ENCODE data around the gene GALNT18.

The GALNT18 gene

DNA sequence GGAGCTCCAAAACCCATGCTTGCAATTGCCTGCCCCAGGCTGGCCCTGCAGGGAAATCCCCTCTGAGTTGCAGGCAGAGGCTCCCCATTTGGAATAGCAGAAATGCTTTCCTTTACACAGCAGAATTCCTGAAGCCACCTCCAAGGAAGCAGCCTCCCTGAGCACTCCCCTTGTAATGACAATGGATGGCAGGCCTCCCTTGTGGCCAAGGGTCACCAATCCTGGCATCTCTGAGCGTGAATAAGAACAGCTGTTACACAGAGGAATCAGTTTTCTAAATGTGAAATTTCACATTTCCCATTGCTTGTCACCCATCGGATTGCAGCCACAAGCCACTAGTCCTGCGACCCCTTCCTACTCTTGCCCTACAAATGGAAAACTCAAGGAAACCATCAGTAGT lies 107.6 kb downstream of the GALNT18 start:
- WGBS, 2 experiments (ENCODE audit: insufficient coverage in 2 of 2) = 91 to 100% methylated on average over 2 to 3 of the region's 3 CpGs
- H3K4me3 ChIP-seq (ENCODE audit: extremely low read depth, insufficient read depth, low read length, poor library complexity, severe bottlenecking) = no peak overlapping the region
- H3K27ac ChIP-seq (ENCODE audit: low read depth, low read length, severe bottlenecking) = no peak overlapping the region
- H3K9me3 ChIP-seq (ENCODE audit: control insufficient read depth, low read length) = no peaks in the 10 kb centered on the region
- H3K36me3 ChIP-seq (ENCODE audit: control insufficient read depth, insufficient read depth, low read length) = no peaks in the 10 kb centered on the region
- no peaks in the 10 kb centered on the region for H3K4me1 ChIP-seq (ENCODE audit: control insufficient read depth, insufficient read depth, low read length, poor library complexity, severe bottlenecking)

GRCh38 chr11:11513422-11513821 lies 108.4 kb downstream of the GALNT18 start:
- WGBS, 2 experiments (ENCODE audit: insufficient coverage in 2 of 2) = 100% methylated on average over 1 of the region's 3 CpGs; no CpG with 5 or more reads in 1 of the 2 experiments
- Histone ChIP-seq H3K36me3 (ENCODE audit: control insufficient read depth, insufficient read depth, low read length) (no peaks in the 10 kb centered on the region), H3K4me1 (ENCODE audit: control insufficient read depth, insufficient read depth, low read length, poor library complexity, severe bottlenecking) (no peaks in the 10 kb centered on the region), H3K27ac (ENCODE audit: low read depth, low read length, severe bottlenecking) (no peak overlapping the region), H3K4me3 (ENCODE audit: extremely low read depth, insufficient read depth, low read length, poor library complexity, severe bottlenecking) (no peak overlapping the region), H3K9me3 (ENCODE audit: control insufficient read depth, low read length) (no peaks in the 10 kb centered on the region)

GRCh38 chr11:11512929-11513328 lies 108.9 kb downstream of the GALNT18 start:
- Histone ChIP-seq H3K9me3 (ENCODE audit: control insufficient read depth, low read length) (no peaks in the 10 kb centered on the region), H3K36me3 (ENCODE audit: control insufficient read depth, insufficient read depth, low read length) (no peaks in the 10 kb centered on the region), H3K4me3 (ENCODE audit: extremely low read depth, insufficient read depth, low read length, poor library complexity, severe bottlenecking) (no peak overlapping the region), H3K4me1 (ENCODE audit: control insufficient read depth, insufficient read depth, low read length, poor library complexity, severe bottlenecking) (no peaks in the 10 kb centered on the region), H3K27ac (ENCODE audit: low read depth, low read length, severe bottlenecking) (no peak overlapping the region)
- WGBS, 2 experiments (ENCODE audit: insufficient coverage in 2 of 2) = 100% methylated on average over 1 to 2 of the region's 4 CpGs

- Histone ChIP-seq H3K9me3 (ENCODE audit: control insufficient read depth, low read length) (no peaks in the 10 kb centered on the region), H3K27ac (ENCODE audit: low read depth, low read length, severe bottlenecking) (no peak overlapping the region), H3K4me1 (ENCODE audit: control insufficient read depth, insufficient read depth, low read length, poor library complexity, severe bottlenecking) (no peaks in the 10 kb centered on the region), H3K4me3 (ENCODE audit: extremely low read depth, insufficient read depth, low read length, poor library complexity, severe bottlenecking) (no peak overlapping the region), H3K36me3 (ENCODE audit: control insufficient read depth, insufficient read depth, low read length) (no peaks in the 10 kb centered on the region)
- 80 to 86% methylated on average over 1 to 4 of the region's 6 CpGs for WGBS, 2 experiments (ENCODE audit: insufficient coverage in 2 of 2)
Observed at GRCh38 chr11:11512502-11512901, 109.3 kb downstream of the GALNT18 start.

GRCh38 chr11:11512090-11512489 lies 109.7 kb downstream of the GALNT18 start:
- no peak overlapping the region for H3K4me3 ChIP-seq (ENCODE audit: extremely low read depth, insufficient read depth, low read length, poor library complexity, severe bottlenecking)

DNA sequence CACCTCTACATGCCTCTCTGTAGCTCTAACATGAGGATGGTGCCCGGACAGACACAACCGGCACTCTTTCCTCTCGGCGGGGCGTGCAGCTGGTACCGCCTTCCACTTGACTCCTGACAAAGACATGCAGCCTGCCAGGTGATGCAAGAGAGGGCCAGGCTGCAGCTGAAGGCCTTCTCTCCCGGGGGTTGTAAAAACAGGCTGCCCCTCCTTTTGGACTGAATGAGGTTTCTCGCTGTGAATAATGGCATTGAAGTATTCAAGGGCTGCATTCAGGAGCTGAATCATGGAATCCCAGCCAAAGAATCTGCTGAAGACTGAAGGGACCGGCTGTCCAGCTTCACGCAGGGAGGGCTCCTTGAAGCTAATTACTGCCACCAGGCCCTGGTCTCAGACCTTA lies 110.9 kb downstream of the GALNT18 start:
- Histone ChIP-seq H3K9me3 (ENCODE audit: control insufficient read depth, low read length) (no peaks in the 10 kb centered on the region), H3K4me3 (ENCODE audit: extremely low read depth, insufficient read depth, low read length, poor library complexity, severe bottlenecking) (no peak overlapping the region), H3K27ac (ENCODE audit: low read depth, low read length, severe bottlenecking) (no peak overlapping the region), H3K36me3 (ENCODE audit: control insufficient read depth, insufficient read depth, low read length) (no peaks in the 10 kb centered on the region), H3K4me1 (ENCODE audit: control insufficient read depth, insufficient read depth, low read length, poor library complexity, severe bottlenecking) (no peaks in the 10 kb centered on the region)
- WGBS, 2 experiments (ENCODE audit: insufficient coverage in 2 of 2) = 71 to 96% methylated on average over 7 to 9 of the region's 10 CpGs

More at GRCh38 chr11:11512090-11512489, 109.7 kb downstream of the GALNT18 start:
- Histone ChIP-seq H3K4me1 (ENCODE audit: control insufficient read depth, insufficient read depth, low read length, poor library complexity, severe bottlenecking) (no peaks in the 10 kb centered on the region), H3K9me3 (ENCODE audit: control insufficient read depth, low read length) (no peaks in the 10 kb centered on the region), H3K36me3 (ENCODE audit: control insufficient read depth, insufficient read depth, low read length) (no peaks in the 10 kb centered on the region), H3K27ac (ENCODE audit: low read depth, low read length, severe bottlenecking) (no peak overlapping the region)
- 97 to 100% methylated on average over 4 to 5 of the region's 6 CpGs for WGBS, 2 experiments (ENCODE audit: insufficient coverage in 2 of 2)

GRCh38 chr11:11505692-11506091 lies 116.1 kb downstream of the GALNT18 start:
- Histone ChIP-seq H3K36me3 (ENCODE audit: control insufficient read depth, insufficient read depth, low read length) (no peaks in the 10 kb centered on the region), H3K4me3 (ENCODE audit: extremely low read depth, insufficient read depth, low read length, poor library complexity, severe bottlenecking) (no peak overlapping the region), H3K9me3 (ENCODE audit: control insufficient read depth, low read length) (no peaks in the 10 kb centered on the region), H3K27ac (ENCODE audit: low read depth, low read length, severe bottlenecking) (no peak overlapping the region), H3K4me1 (ENCODE audit: control insufficient read depth, insufficient read depth, low read length, poor library complexity, severe bottlenecking) (no peaks in the 10 kb centered on the region)
- 94 to 100% methylated on average over 2 to 3 of the region's 3 CpGs for WGBS, 2 experiments (ENCODE audit: insufficient coverage in 2 of 2)

GRCh38 chr11:11505190-11505589 lies 116.6 kb downstream of the GALNT18 start:
- no peaks in the 10 kb centered on the region for H3K36me3 ChIP-seq (ENCODE audit: control insufficient read depth, insufficient read depth, low read length)
- H3K9me3 ChIP-seq (ENCODE audit: control insufficient read depth, low read length) = no peaks in the 10 kb centered on the region
- no peak overlapping the region for H3K4me3 ChIP-seq (ENCODE audit: extremely low read depth, insufficient read depth, low read length, poor library complexity, severe bottlenecking)
- no peaks in the 10 kb centered on the region for H3K4me1 ChIP-seq (ENCODE audit: control insufficient read depth, insufficient read depth, low read length, poor library complexity, severe bottlenecking)
- no peak overlapping the region for H3K27ac ChIP-seq (ENCODE audit: low read depth, low read length, severe bottlenecking)

DNA sequence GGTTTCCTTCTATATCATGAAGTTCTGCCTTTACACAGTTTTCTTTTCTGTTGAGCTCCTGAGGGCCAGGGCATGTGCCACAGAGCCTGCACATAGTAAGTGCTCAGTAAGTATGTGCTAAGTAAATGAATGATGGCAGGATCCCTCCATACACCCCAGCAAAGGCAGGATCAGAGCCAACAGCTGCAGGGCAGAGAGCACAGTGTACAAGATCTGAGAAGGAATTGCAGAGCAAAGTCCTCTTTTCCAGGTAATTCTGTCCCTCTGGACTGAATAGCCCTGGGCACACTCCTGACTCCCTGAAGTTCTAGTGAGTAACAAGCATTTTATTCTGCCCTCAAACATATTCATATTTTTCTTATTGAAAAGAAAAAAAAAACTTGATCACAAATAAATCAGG lies 117.7 kb downstream of the GALNT18 start:
- Histone ChIP-seq H3K4me3 (ENCODE audit: extremely low read depth, insufficient read depth, low read length, poor library complexity, severe bottlenecking) (no peak overlapping the region), H3K9me3 (ENCODE audit: control insufficient read depth, low read length) (no peaks in the 10 kb centered on the region), H3K27ac (ENCODE audit: low read depth, low read length, severe bottlenecking) (no peak overlapping the region), H3K4me1 (ENCODE audit: control insufficient read depth, insufficient read depth, low read length, poor library complexity, severe bottlenecking) (no peaks in the 10 kb centered on the region), H3K36me3 (ENCODE audit: control insufficient read depth, insufficient read depth, low read length) (no peaks in the 10 kb centered on the region)

GRCh38 chr11:11502263-11502861 lies 119.4 kb downstream of the GALNT18 start:
- H3K27ac ChIP-seq (ENCODE audit: low read depth, low read length, severe bottlenecking) = no peak overlapping the region
- WGBS, 2 experiments (ENCODE audit: insufficient coverage in 2 of 2) = 77 to 82% methylated on average over 8 of the region's 9 CpGs
- H3K4me3 ChIP-seq (ENCODE audit: extremely low read depth, insufficient read depth, low read length, poor library complexity, severe bottlenecking) = no peak overlapping the region
- no peaks in the 10 kb centered on the region for H3K4me1 ChIP-seq (ENCODE audit: control insufficient read depth, insufficient read depth, low read length, poor library complexity, severe bottlenecking)
- no peaks in the 10 kb centered on the region for H3K9me3 ChIP-seq (ENCODE audit: control insufficient read depth, low read length)
- H3K36me3 ChIP-seq (ENCODE audit: control insufficient read depth, insufficient read depth, low read length) = no peaks in the 10 kb centered on the region

DNA sequence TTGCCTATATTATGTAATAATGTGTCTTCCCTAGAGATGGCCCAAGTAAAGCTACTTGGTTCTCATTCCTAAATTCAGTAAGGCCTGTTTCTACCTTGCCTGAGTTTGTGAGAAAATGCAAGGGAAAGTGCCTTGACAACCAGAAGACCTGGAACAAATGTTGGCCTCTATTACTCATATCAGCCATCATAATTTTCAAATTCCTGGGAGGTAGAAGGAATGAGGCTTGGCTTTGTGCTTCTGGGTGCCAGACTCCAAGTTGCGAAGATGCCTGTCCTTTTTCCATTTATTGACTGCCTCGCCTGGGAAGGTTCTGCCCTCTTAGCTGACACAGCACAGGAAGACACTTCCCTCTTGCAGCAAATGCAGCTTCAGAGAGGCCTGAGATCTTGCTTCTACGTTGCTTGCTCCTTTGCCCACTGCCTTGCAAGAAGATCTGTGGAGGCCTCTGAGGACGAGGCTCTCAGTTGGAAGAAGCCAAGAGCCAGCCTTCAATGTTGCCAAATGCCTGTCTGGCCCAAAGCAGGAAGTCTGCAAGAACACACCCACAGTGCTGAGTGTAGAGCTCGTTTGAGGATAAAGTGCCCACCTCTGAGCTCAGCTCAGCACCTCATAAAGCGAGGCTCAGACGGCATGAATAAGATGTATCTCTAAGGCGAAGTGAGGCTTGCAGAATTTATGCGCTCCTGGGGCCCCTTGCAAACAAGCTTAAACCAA lies 120.1 kb downstream of the GALNT18 start:
- H3K9me3 ChIP-seq (ENCODE audit: control insufficient read depth, low read length) = no peaks in the 10 kb centered on the region
- H3K4me1 ChIP-seq (ENCODE audit: control insufficient read depth, insufficient read depth, low read length, poor library complexity, severe bottlenecking) = no peaks in the 10 kb centered on the region
- H3K4me3 ChIP-seq (ENCODE audit: extremely low read depth, insufficient read depth, low read length, poor library complexity, severe bottlenecking) = no peak overlapping the region
- WGBS, 2 experiments (ENCODE audit: insufficient coverage in 2 of 2) = 79 to 87% methylated on average over 7 to 9 of the region's 9 CpGs
- no peak overlapping the region for H3K27ac ChIP-seq (ENCODE audit: low read depth, low read length, severe bottlenecking)
- no peaks in the 10 kb centered on the region for H3K36me3 ChIP-seq (ENCODE audit: control insufficient read depth, insufficient read depth, low read length)
